ENCODE data around the gene NHERF1. TPM values are rescaled to one million over a fixed set of nuclear protein-coding genes. Genes with fewer than 3 reads are reported as not detected.

The NHERF1 gene
- total and polyA plus RNA-seq, 2 of the 8 experiments (the other 6 are each of a cell fraction or from before 2014, with no cell fraction given), result 92.9 to 99.2 TPM

DNA sequence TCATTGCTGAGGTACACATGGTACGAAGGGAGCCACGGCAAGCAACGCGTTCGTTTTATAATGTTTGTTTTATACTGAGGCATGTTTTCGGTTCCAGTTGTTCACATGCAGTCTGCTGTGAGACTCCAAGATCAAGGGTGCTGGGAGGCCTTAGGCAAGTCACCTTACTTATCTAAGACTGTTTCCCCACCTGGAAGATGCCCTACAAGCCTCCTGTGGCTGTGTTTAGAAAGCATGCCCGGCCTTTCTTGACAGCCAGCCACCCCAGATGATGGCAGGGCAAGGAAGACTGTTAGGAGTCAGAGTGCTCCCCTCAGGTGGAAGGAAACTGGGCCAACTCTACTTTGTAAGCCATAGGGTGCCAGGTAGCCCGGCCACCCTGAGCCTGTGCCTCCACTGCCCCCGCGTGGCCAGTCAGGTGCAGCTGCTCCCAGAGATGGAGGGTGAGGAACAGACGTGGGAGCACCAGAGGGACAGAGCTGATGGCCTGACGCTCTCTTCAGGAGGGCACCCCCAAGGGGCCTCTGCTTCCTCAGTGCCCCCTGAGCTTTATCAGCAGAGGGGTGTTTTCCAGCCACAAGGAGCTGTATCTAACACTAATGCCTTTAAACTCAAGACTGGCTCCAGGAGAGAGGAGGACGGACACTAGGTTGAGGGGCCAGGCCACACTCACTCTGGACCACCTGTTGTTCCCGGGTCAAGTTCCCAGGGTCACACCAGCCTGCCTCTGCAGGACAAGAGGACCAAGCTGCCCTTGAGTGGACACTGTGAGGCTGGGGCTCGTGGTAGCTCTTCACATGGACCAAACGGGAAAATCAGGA lies 22.3 kb downstream of the NHERF1 start:
- no peak overlapping the region; a peak in 1 of 7 replicates for H3K9ac ChIP-seq (replicated peaks in 1 of 4; ENCODE audit: extremely low read depth in 1 of 4, low read depth in 3 of 4, low read length in 3 of 4)
- peaks cover 5% of the 10 kb centered on the region; the same call in 1 of the 2 replicates for H3K79me1 ChIP-seq (ENCODE audit: low read depth, low read length)
- no peak overlapping the region for H2BK20ac ChIP-seq (ENCODE audit: low read length)
- H3K9me3 ChIP-seq (ENCODE audit: insufficient read depth in 2 of 2, low read depth in 1 of 2, low read length in 1 of 2), result no peaks in the 10 kb centered on the region
- ChIA-PET CTCF (ENCODE audit: partially characterized antibody) (interaction anchor here (0.7 to 99.6 kb wide), 19 partner anchors 9 to 391 kb away, joined by 3 to 2981 read pairs (median 8); partner anchors contain the start of genes FDXR, GRIN2C, NHERF1 and RAB37), POLR2A (ENCODE audit: partially characterized antibody) (interaction anchor here (0.9 to 3.8 kb wide), 9 partner anchors 10 to 92 kb away, joined by 3 to 44 read pairs (median 4); partner anchors contain the start of gene RAB37)
- H3K27me3 ChIP-seq (replicated peaks in 1 of 4; ENCODE audit: control insufficient read depth in 3 of 4, extremely low read depth in 1 of 4, insufficient read depth in 3 of 4, low read length in 3 of 4), result no peaks in the 10 kb centered on the region
- H2BK12ac ChIP-seq (ENCODE audit: low read depth, low read length), result no peak overlapping the region
- H3K23ac ChIP-seq (ENCODE audit: insufficient read length), result no peak overlapping the region
- H3K4me3 ChIP-seq (ENCODE audit: extremely low read depth in 1 of 4, insufficient read depth in 2 of 4, low read depth in 3 of 4, low read length in 4 of 4), result no peak overlapping the region
- H3K36me3 ChIP-seq (ENCODE audit: control insufficient read depth in 2 of 4, insufficient read depth in 4 of 4, low read length in 3 of 4), result peaks cover 2 to 40% (median 19%) of the 10 kb centered on the region in 4 experiments; a peak in 6 of 8 replicates
- H2AFZ ChIP-seq (ENCODE audit: low read length), result no peak overlapping the region
- DNase-seq (ENCODE audit: low read depth in 1 of 2, low spot score in 2 of 2) (peak in 1 of 2 experiments; percentile 82), FAIRE-seq (no peak)
- no peak overlapping the region for H2BK120ac ChIP-seq (replicated peaks; ENCODE audit: low read depth, low read length)
- no peak overlapping the region for H2BK15ac ChIP-seq (ENCODE audit: low read length)
- H3K23me2 ChIP-seq (ENCODE audit: low read depth, low read length), result peaks cover 4% of the 10 kb centered on the region
- peaks cover 7 to 10% of the 10 kb centered on the region in 2 experiments for H4K20me1 ChIP-seq (replicated peaks in 1 of 2; ENCODE audit: control insufficient read depth in 1 of 2, insufficient read depth in 2 of 2, low read length in 2 of 2)
- H4K8ac ChIP-seq (ENCODE audit: extremely low read depth, insufficient read depth, low read length), result no peak overlapping the region
- H3K56ac ChIP-seq (replicated peaks; ENCODE audit: insufficient read length, low read depth, low read length), result no peak overlapping the region
- H3K14ac ChIP-seq (ENCODE audit: insufficient read length), result no peak overlapping the region
- no peak overlapping the region for H3K18ac ChIP-seq (ENCODE audit: extremely low read depth, low read length)
- no peak overlapping the region for H2AK5ac ChIP-seq (ENCODE audit: low read depth, low read length)
- H3K79me2 ChIP-seq (ENCODE audit: control insufficient read depth in 1 of 2, insufficient read depth in 2 of 2, low read length in 2 of 2), result peaks cover 0 to 8% of the 10 kb centered on the region in 2 experiments; a peak in 1 of 4 replicates
- no peak overlapping the region for H4K91ac ChIP-seq (replicated peaks; ENCODE audit: insufficient read length, low read length)
- H3K27ac ChIP-seq (ENCODE audit: low read depth, low read length), result no peak overlapping the region; the same call in 1 of the 2 replicates
- no peak overlapping the region for H3K4me2 ChIP-seq (ENCODE audit: insufficient read depth in 1 of 2, low read depth in 2 of 2, low read length in 2 of 2)
- peaks cover 0 to 2% (median under 1%) of the 10 kb centered on the region in 4 experiments; a peak in 3 of 7 replicates for H3K4me1 ChIP-seq (replicated peaks in 1 of 4; ENCODE audit: control insufficient read depth in 3 of 4, insufficient read depth in 4 of 4, low read length in 3 of 4)
- H3K4ac ChIP-seq (replicated peaks; ENCODE audit: insufficient read length, low read depth, low read length), result no peak overlapping the region
- H2BK5ac ChIP-seq (ENCODE audit: low read depth, low read length), result no peak overlapping the region
- WGBS, 2 experiments (ENCODE audit: extremely low coverage in 1 of 2, insufficient coverage in 1 of 2, insufficient read length in 1 of 2, insufficient replicate concordance in 2 of 2, low coverage in 1 of 2, low lambda C conversion rate in 2 of 2, missing lambda C conversion rate in 1 of 2), result 70% methylated on average over 16 of the region's 16 CpGs; no CpG with 5 or more reads in 1 of the 2 experiments
- H4K5ac ChIP-seq (ENCODE audit: insufficient read length, low read depth, low read length), result no peak overlapping the region
- TF ChIP-seq NRF1 (IDR thresholded peaks at IDR 0.05; ENCODE audit: low read depth, low read length), result no peak
- TF ChIP-seq TAF1 (IDR thresholded peaks at IDR 0.05; ENCODE audit: low read depth, low read length), result no peak
- peak; percentile 96 for TF ChIP-seq RAD21 (IDR thresholded peaks at IDR 0.05 in 1 of 2, conservative IDR thresholded peaks at IDR 0.05 in 1 of 2; ENCODE audit: low read depth in 2 of 2, low read length in 2 of 2)
- no peak for TF ChIP-seq EZH2 (IDR thresholded peaks at IDR 0.05; ENCODE audit: low read depth, low read length, severe bottlenecking)
- TF ChIP-seq GABPA (IDR thresholded peaks at IDR 0.05; ENCODE audit: borderline replicate concordance, insufficient read depth, low read length), result peak; percentile 66; the same call in 1 of the 2 replicates
- no peak for TF ChIP-seq BACH1 (IDR thresholded peaks at IDR 0.05; ENCODE audit: low read length)
- TF ChIP-seq RFX5 (IDR thresholded peaks at IDR 0.05; ENCODE audit: borderline replicate concordance, low read depth, low read length), result no peak
- no peak for TF ChIP-seq TAF7 (optimal IDR thresholded peaks at IDR 0.05; ENCODE audit: borderline replicate concordance, low read depth, low read length)
- no peak for TF ChIP-seq TBP (IDR thresholded peaks at IDR 0.05; ENCODE audit: low read depth, low read length)
- TF ChIP-seq, protein P1, sequence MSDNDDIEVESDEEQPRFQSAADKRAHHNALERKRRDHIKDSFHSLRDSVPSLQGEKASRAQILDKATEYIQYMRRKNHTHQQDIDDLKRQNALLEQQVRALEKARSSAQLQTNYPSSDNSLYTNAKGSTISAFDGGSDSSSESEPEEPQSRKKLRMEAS (IDR thresholded peaks at IDR 0.05), result peak; percentile 28; the same call in 1 of the 2 replicates

All from H1 (cell line).